ENCODE data around the gene MMP24OS. TPM values are rescaled to one million over a fixed set of nuclear protein-coding genes. Genes with fewer than 3 reads are reported as not detected.

MMP24OS gene
- total and polyA plus RNA-seq, 10 of the 15 experiments (the other 5 are each of a cell fraction or from before 2014, with no cell fraction given) = 2.0 to 30.9 (median 10.9) TPM

- Histone ChIP-seq H3K4me1 (ENCODE audit: control insufficient read depth, insufficient read depth, low read length) (peaks cover 3% of the 10 kb centered on the region), H3K4me3 (no peak overlapping the region), H4K20me1 (ENCODE audit: control insufficient read depth, insufficient read depth) (no peaks in the 10 kb centered on the region), H3K79me2 (ENCODE audit: control insufficient read depth, insufficient read depth, low read length) (no peaks in the 10 kb centered on the region), H3K36me3 (ENCODE audit: control insufficient read depth in 2 of 2, insufficient read depth in 2 of 2, low read length in 1 of 2) (no peaks in the 10 kb centered on the region; a peak in 1 of 4 replicates), H3K4me2 (ENCODE audit: control insufficient read depth, insufficient read depth) (no peak overlapping the region), H3K27ac (ENCODE audit: control insufficient read depth, insufficient read depth) (no peak overlapping the region), H3K9me3 (replicated peaks; ENCODE audit: control insufficient read depth, insufficient read depth, low read length) (no peaks in the 10 kb centered on the region), H3K27me3 (replicated peaks in 1 of 2; ENCODE audit: control insufficient read depth in 2 of 2, insufficient read depth in 2 of 2, low read length in 1 of 2) (no peaks in the 10 kb centered on the region), H3K9ac (ENCODE audit: control insufficient read depth, insufficient read depth, low read length) (no peak overlapping the region), H2AFZ (ENCODE audit: control insufficient read depth, low read depth, low read length) (no peak overlapping the region)
- WGBS (ENCODE audit: insufficient coverage, insufficient replicate concordance, low lambda C conversion rate, missing lambda C conversion rate) = 83% methylated on average over 8 of the region's 8 CpGs
- POLR2A ChIA-PET = no interaction called here
- intact Hi-C loops (cut with micrococcal nuclease; ENCODE audit: unreplicated experiment) (no loop called here), in situ Hi-C loops (cut with MboI) (loop anchor here (25.0 kb wide), 1 partner anchor 420 kb away; the partner anchor contains the start of gene NCOA6)
- SMC1A ChIA-PET (ENCODE audit: uncharacterized antibody, unreplicated experiment) = no interaction called here
- ATAC-seq (no peak), FAIRE-seq (no peak), DNase-seq (ENCODE audit: low read depth, low spot score) (no peak)
- RAD21 ChIA-PET (ENCODE audit: unreplicated experiment) = no interaction called here
- CTCF ChIA-PET = interaction anchor here (1.0 to 1.4 kb wide), 2 partner anchors 12 to 112 kb away, joined by 3 to 4 read pairs; no protein-coding TSS in a partner anchor
- no peak for TF ChIP-seq SUPT20H (IDR thresholded peaks at IDR 0.05; ENCODE audit: borderline replicate concordance, control insufficient read depth, low read depth, low read length)
- TF ChIP-seq, protein P1, sequence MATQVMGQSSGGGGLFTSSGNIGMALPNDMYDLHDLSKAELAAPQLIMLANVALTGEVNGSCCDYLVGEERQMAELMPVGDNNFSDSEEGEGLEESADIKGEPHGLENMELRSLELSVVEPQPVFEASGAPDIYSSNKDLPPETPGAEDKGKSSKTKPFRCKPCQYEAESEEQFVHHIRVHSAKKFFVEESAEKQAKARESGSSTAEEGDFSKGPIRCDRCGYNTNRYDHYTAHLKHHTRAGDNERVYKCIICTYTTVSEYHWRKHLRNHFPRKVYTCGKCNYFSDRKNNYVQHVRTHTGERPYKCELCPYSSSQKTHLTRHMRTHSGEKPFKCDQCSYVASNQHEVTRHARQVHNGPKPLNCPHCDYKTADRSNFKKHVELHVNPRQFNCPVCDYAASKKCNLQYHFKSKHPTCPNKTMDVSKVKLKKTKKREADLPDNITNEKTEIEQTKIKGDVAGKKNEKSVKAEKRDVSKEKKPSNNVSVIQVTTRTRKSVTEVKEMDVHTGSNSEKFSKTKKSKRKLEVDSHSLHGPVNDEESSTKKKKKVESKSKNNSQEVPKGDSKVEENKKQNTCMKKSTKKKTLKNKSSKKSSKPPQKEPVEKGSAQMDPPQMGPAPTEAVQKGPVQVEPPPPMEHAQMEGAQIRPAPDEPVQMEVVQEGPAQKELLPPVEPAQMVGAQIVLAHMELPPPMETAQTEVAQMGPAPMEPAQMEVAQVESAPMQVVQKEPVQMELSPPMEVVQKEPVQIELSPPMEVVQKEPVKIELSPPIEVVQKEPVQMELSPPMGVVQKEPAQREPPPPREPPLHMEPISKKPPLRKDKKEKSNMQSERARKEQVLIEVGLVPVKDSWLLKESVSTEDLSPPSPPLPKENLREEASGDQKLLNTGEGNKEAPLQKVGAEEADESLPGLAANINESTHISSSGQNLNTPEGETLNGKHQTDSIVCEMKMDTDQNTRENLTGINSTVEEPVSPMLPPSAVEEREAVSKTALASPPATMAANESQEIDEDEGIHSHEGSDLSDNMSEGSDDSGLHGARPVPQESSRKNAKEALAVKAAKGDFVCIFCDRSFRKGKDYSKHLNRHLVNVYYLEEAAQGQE (IDR thresholded peaks at IDR 0.05; ENCODE audit: low read depth, low read length) = no peak
- no peak for TF ChIP-seq RB1 (IDR thresholded peaks at IDR 0.05; ENCODE audit: borderline replicate concordance)
- no peak for TF ChIP-seq IKZF2 (IDR thresholded peaks at IDR 0.05)
- no peak for TF ChIP-seq CEBPZ (IDR thresholded peaks at IDR 0.05; ENCODE audit: low read depth, low read length)
- no peak for TF ChIP-seq PML (IDR thresholded peaks at IDR 0.05; ENCODE audit: low read length)
- TF ChIP-seq SMC3 (IDR thresholded peaks at IDR 0.05; ENCODE audit: borderline replicate concordance, low read length) = no peak
- TF ChIP-seq STAT1 (conservative IDR thresholded peaks at IDR 0.05) = no peak
- no peak for TF ChIP-seq POLR2AphosphoS2 (IDR thresholded peaks at IDR 0.05; ENCODE audit: low read depth, low read length)
- no peak for TF ChIP-seq CBX3 (IDR thresholded peaks at IDR 0.05; ENCODE audit: borderline replicate concordance, low read depth)
- no peak for TF ChIP-seq BRCA1 (IDR thresholded peaks at IDR 0.05; ENCODE audit: low read depth, low read length)
- no TSS peak for BruUV-seq (replicated peaks)
These were observed 20.6 kb downstream of the MMP24OS start for GRCh38 chr20:35257175-35257909.
